ENCODE measurements around the gene PKNOX1. TPM values are rescaled to one million over a fixed set of nuclear protein-coding genes. Genes with fewer than 3 reads are reported as not detected.

PKNOX1 gene
- total RNA-seq, 1 experiment from 2014 or later: 43.4 TPM

DNA sequence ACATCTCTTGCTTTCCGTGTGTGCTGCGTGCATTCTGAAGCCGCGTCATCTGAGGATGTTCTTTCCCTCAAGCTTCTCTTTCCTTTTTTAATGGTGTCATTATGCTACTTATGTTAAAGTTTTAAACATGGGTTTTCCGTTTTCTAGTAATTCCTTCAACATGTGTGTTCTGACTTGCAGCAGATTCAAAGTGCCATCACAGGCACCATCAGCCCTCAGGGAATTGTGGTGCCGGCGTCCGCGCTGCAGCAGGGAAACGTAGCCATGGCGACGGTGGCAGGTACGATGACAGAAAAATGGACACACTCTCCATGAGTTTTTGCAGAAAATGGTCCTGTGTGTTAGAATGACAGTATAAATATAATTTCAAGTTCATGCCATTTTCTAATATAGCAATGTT lies 42.4 kb downstream of the PKNOX1 start:
- Histone ChIP-seq H2BK15ac (ENCODE audit: low read depth, low read length) (no peak overlapping the region; the same call in 1 of the 2 replicates), H2AK5ac (ENCODE audit: insufficient read length, low read length) (no peak overlapping the region), H3K23ac (ENCODE audit: insufficient read length, low read depth, low read length) (no peak overlapping the region), H3K79me2 (ENCODE audit: insufficient read depth, low read length) (no peaks in the 10 kb centered on the region), H2BK5ac (ENCODE audit: insufficient read length, low read length) (no peak overlapping the region), H3K9ac (ENCODE audit: extremely low read depth, insufficient read length, low read length) (no peak overlapping the region), H4K91ac (ENCODE audit: insufficient read length, low read depth, low read length) (no peak overlapping the region), H3K27me3 (ENCODE audit: insufficient read depth, low read length) (no peaks in the 10 kb centered on the region), H3K9me3 (ENCODE audit: control insufficient read depth, low read depth, low read length) (no peaks in the 10 kb centered on the region), H2BK20ac (ENCODE audit: low read depth, low read length, poor library complexity, severe bottlenecking) (no peak overlapping the region), H3K56ac (ENCODE audit: insufficient read length, low read depth, low read length) (no peak overlapping the region), H3T11ph (ENCODE audit: low read length) (no peak overlapping the region), H3K79me1 (ENCODE audit: insufficient read depth, low read depth, low read length, poor library complexity, severe bottlenecking) (no peaks in the 10 kb centered on the region), H2BK120ac (ENCODE audit: low read depth, low read length, poor library complexity, severe bottlenecking) (no peak overlapping the region), H3K4ac (ENCODE audit: low read depth, low read length) (no peak overlapping the region), H3K14ac (ENCODE audit: insufficient read depth, low read length) (no peak overlapping the region), H4K20me1 (ENCODE audit: control insufficient read depth, insufficient read depth, insufficient read length) (no peaks in the 10 kb centered on the region), H2BK12ac (ENCODE audit: insufficient read length, low read depth, low read length) (no peak overlapping the region), H2AFZ (ENCODE audit: low read length) (no peak overlapping the region), H3K23me2 (ENCODE audit: insufficient read length, low read depth, low read length, poor library complexity, severe bottlenecking) (no peaks in the 10 kb centered on the region), H3K27ac (ENCODE audit: insufficient read length, low read depth, low read length) (no peak overlapping the region), H3K4me2 (ENCODE audit: insufficient read depth, insufficient read length, low read length) (no peak overlapping the region), H4K8ac (replicated peaks; ENCODE audit: insufficient read length, low read depth, low read length) (no peak overlapping the region), H4K5ac (ENCODE audit: insufficient read length, low read depth, low read length) (no peak overlapping the region), H3K4me1 (ENCODE audit: insufficient read depth, low read length) (no peaks in the 10 kb centered on the region), H3K18ac (ENCODE audit: insufficient read length, low read depth, low read length) (no peak overlapping the region)
- Mint-ChIP-seq H3K4me3 (no peak overlapping the region), H3K27me3 (ENCODE audit: low read depth) (no peaks in the 10 kb centered on the region), H3K36me3 (ENCODE audit: insufficient read depth in 1 of 3, low read depth in 3 of 3) (peaks cover 21 to 88% (median 61%) of the 10 kb centered on the region in 3 experiments; a peak in 6 of 7 replicates), H3K4me1 (no peaks in the 10 kb centered on the region; a peak in 1 of 4 replicates), H3K9me3 (no peaks in the 10 kb centered on the region; a peak in 1 of 5 replicates), H3K27ac (peak overlapping the region in 1 of 3 experiments; percentile 66; a peak in 1 of 7 replicates)
- TF ChIP-seq, protein P1, sequence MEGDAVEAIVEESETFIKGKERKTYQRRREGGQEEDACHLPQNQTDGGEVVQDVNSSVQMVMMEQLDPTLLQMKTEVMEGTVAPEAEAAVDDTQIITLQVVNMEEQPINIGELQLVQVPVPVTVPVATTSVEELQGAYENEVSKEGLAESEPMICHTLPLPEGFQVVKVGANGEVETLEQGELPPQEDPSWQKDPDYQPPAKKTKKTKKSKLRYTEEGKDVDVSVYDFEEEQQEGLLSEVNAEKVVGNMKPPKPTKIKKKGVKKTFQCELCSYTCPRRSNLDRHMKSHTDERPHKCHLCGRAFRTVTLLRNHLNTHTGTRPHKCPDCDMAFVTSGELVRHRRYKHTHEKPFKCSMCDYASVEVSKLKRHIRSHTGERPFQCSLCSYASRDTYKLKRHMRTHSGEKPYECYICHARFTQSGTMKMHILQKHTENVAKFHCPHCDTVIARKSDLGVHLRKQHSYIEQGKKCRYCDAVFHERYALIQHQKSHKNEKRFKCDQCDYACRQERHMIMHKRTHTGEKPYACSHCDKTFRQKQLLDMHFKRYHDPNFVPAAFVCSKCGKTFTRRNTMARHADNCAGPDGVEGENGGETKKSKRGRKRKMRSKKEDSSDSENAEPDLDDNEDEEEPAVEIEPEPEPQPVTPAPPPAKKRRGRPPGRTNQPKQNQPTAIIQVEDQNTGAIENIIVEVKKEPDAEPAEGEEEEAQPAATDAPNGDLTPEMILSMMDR (conservative IDR thresholded peaks at IDR 0.05): no peak
- no CpG with 5 or more reads among the region's 13 CpGs for WGBS (ENCODE audit: extremely low coverage, insufficient read length, low lambda C conversion rate)
- DNase-seq: no peak

Measured in H9 (cell line).